ENCODE measurements around the gene EPYC.
"Not testable (repeated sequence)": the region's sequence is repeated elsewhere in the genome, so short reads cannot be mapped to it uniquely, and the experiment has no call there.

EPYC gene

DNA sequence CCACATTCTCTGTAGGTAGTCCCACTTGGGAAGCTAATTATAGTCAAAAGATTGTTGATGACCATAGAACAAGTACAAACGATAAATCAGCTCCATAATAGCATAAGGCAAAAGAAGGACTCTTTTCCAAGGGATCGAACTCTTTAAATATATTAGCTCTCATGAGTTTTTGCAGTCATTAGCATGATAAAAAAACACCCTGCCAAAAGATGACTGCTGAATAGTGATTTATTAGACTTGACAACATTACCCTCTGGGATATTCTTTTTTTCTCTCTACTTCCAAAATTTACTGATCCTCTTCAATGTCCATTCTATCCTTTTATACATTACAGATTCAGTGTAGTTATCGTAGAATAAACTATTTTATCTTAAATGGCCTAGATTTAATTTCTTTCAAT, 14.2 kb downstream of the EPYC start:
- DNase-seq (ENCODE audit: low spot score): no peak

DNA sequence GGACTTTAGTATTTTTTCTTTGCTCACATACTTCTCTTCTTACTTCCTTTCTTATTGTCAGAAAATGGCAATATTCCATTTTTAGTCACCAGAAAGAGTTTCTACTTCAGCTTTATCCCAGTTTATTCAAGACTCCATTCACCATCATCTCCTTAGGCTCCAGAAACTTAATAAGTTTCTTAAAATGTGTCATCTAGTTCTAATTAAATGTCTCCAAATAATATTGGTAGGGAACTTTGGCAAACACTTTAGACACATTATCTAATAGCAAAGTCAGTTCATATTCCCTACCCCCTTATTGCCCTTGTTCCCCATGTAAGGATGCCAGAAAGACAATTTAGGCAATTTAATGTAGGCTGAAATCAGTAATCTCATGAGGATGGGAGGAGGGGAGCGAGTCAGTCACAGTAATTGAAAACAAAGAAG, 15.1 kb downstream of the EPYC start:
- no peak for DNase-seq (ENCODE audit: low spot score)

DNA sequence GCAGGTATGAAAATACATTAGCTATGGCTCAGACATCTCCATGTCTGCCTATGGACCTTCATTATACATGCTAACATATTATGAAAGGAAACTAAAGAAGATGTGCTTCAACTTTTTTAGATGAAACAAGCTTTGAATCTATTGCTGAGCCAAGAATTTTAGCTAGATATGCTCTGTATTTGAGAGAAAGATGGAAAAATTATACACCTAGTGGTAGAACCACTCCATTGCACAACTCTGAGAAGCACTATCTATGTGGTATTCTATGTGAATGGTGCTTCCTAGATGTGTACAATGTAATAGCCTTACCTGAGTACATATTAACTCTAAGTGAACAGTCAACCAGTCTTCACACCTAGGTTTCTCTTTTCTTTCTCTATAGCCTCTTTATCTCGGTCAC, 17.3 kb downstream of the EPYC start:
- no peak for DNase-seq (ENCODE audit: low spot score)

DNA sequence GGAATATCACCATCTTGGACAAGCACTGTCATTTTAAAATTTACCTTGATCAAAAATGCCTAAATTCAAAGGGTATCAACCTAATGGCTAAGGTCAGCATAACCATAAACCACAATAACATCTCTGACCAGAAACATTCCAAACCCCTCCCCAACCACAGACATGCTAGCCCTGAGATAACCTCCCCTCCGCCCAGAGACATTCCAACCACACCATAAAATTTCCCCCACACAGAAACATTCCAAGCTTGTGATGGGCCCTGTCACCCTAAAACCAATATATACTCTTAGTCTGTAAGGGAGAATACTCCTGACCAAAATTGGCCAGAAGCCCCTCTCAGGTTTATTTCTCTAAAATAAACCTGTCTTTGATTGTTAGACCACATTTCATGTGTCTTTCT, 17.7 kb downstream of the EPYC start:
- no peak for DNase-seq (ENCODE audit: low spot score)

DNA sequence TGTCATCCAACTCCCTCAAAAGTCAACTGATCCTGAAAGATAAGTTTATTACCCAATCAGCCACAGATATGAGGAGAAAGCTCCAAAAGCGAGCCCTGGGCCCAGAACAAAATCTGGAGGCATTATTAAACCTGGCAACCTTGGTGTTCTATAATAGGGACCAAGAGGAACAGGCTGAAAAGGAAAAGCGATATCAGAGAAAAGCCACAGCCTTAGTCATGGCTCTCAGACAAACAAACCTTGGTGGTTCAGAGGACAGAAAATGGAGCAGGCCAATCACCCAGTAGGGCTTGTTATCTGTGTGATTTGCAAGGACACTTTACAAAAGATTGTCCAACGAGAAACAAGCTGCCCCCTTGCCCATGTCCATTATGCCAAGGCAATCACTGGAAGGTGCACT, 19.4 kb downstream of the EPYC start:
- not testable (repeated sequence) for DNase-seq (ENCODE audit: low spot score)

- DNase-seq (ENCODE audit: low spot score): no peak
Measured at GRCh38 chr12:90984114-90984513, 20.7 kb downstream of the EPYC start.

DNA sequence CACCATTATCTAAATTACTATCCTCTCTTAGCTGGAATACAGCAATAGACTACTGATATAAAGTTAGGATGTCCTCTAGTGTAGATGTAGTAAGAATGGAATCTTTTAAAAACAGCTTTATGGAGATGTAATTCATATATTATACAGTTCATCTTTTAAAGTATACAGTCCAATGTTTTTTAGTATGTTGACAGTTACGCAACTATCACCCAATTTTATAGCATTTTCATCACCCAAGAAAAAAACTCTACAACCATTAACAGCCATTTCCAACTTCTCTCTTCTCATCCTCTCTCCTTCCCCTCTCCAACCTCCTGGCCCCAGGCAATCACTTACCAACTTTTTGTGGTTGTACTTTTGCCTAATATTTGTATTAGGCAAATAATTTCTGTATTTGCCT, 22.6 kb downstream of the EPYC start:
- no peak for DNase-seq (ENCODE audit: low spot score)

- DNase-seq (ENCODE audit: low spot score): no peak
Measured at GRCh38 chr12:90979951-90980350, 24.8 kb downstream of the EPYC start.

DNA sequence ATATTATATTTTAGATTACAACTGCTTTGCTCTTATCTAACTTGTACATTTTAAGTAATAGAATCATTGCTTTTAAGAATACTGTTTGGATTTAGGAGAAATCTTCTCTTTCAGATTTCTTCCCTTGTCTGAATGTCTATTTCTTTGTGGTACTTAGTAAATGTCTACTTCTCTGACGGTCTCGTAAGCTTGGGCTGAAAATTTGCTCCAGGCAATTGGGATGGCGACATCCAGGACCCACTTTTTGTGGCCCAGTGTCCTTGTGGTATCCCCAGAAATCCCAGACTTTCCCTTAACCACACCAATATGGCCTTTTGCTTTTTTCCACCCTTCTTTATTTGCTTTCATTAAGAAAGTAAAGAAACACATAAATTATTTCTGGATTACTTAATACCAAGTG, 25.8 kb downstream of the EPYC start:
- no peak for DNase-seq (ENCODE audit: low spot score)

DNA sequence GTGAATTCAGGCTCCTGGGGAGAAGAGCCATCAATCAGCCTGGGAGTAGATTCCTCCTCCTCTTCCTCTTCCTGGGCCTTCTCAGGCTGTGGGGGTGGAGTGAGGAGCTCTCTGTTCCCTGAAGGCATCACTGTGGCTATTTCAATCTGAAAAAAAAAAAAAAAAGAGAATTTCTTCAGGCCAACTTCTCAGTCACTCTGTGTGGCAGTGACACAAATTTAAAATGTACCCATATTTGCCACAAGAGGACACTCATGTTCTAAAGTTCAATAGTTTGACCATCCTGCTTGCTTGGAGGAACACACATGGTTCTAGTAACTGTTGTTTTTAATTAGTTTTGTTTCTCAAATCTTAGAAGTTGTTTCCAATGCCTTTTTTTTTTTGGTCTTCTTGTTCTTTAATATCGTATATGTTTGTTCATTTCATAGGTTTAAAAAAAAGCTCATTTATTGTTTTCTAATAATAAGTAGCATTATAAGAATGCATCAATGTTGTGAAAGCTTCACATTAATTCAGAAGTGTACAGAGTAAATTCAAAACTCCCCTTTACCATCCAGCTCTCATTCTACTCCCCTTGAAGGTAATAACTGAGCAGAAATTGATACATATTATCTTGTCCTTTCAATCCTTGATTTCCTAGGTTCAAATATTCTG, 26.5 kb downstream of the EPYC start:
- DNase-seq (ENCODE audit: low spot score): no peak

DNA sequence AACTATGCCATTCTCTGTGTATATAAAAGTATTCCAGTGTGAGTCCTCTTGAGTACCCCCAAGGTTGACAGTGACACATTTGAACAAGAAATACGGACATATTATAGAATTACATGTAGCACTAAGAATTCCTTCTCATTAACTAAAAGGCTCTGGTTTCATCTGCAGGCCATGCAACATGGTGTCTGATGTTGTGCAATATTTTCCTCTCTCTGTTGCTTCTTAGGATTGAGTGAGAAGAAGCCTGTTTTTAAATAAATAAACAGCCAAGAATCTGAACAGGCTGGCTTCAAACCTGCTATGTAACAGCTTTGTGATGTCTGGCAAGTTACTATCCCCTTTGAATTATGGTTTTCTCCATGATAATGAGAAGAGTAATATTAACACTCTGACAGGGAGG, 27.5 kb downstream of the EPYC start:
- DNase-seq (ENCODE audit: low spot score): no peak

- no peak for DNase-seq (ENCODE audit: low spot score)
Measured at GRCh38 chr12:90974286-90974685, 30.5 kb downstream of the EPYC start.

DNA sequence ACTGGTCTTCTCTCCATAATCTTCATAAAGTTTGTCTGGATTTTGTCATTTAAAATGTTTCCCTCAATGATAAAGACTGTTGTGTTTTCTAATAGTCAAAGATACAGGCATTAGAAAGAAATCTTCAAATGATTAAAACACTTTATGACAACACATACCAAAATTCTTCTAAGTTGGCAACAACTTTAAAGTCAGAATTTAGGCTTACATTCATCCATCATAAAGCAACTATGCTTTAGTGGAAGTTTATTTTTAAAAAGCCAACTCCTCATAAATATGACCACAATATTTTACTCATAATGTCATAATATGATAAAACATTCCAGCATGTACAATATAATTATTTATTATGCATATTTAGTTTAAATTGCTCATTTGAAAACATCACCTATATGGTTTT, 32.5 kb downstream of the EPYC start:
- DNase-seq (ENCODE audit: low spot score): no peak

- no peak for DNase-seq (ENCODE audit: low spot score)
Measured at GRCh38 chr12:90970911-90971310, 33.9 kb downstream of the EPYC start.

DNA sequence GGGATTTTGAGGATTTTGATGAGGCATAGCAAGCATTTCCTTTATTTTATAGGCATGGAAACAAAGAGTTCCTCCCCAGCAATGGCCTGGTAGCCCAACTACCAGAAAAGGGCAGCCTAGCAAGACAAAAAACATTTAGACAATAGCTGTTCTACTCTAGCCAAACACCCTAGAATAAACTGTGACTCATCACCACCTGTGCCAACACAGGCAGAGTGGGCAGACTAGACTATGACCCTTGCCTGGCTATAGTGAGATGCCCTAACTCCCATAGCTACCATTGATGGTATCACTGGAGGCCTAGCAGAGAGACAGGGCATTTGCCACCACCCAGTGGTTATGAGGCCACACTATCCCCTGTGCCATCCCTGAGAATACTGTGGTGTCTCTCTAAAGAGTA, 34.3 kb downstream of the EPYC start:
- no peak for DNase-seq (ENCODE audit: low spot score)

DNA sequence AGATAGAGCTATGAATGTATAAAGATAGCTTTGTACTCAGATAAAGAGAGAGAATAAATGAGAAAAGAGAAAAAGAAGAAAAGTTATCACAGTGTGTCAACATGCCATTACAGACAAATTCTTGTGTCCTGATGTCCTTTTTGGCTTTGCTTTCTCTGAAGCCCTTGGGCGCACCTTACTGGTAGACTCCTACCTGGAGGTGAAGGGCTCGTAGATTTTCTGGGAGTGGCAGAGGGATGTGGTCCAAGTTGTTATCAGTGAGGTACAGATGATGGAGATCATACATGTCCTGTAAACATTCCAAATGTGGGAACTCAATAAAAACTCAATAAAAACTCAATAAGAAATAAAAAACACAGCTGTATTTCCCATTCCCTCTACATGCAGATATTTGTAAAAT, 34.9 kb downstream of the EPYC start:
- no peak for DNase-seq (ENCODE audit: low spot score)

- no peak for DNase-seq (ENCODE audit: low spot score)
Measured at GRCh38 chr12:90969346-90969745, 35.4 kb downstream of the EPYC start.

- DNase-seq (ENCODE audit: low spot score): no peak
Measured at GRCh38 chr12:90965204-90965603, 39.6 kb downstream of the EPYC start.

DNA sequence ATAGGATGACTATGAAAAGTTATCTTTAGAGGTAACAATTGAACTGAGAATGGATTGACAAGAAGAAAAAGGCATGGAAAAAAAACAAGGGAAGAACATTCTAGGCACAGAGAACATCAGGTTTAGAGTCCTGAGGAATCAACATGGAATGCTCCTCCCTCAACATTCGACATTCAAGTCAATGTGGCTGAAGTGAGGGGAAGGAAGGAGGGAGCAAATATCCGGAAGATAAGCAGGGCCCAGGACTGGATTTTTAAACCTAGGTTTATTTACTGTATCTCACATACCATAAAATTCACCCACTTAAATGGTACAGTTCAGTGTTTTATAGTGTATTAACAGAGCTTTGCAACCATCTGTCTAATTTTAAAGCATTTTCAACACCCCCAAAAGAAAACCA, 40.2 kb downstream of the EPYC start:
- DNase-seq (ENCODE audit: low spot score): no peak

DNA sequence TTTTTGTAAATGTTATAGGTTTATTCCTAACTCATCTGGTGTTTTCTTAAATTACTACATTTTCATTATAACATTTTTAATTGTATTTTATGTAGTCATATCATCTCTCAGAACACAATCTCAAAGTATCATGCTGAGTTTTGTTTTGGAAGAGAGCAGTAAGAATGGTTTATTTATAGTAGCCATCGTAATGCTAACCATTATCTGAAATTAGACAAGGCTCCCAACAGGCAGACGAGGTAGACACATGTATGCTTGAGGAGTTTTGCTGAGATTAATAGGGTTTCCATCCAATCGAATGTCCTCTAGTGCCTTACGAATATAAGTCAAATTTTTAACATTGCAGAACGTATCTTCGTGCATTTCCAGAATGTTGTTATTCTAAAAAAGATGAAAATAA, 40.8 kb downstream of the EPYC start:
- DNase-seq (ENCODE audit: low spot score): no peak

DNA sequence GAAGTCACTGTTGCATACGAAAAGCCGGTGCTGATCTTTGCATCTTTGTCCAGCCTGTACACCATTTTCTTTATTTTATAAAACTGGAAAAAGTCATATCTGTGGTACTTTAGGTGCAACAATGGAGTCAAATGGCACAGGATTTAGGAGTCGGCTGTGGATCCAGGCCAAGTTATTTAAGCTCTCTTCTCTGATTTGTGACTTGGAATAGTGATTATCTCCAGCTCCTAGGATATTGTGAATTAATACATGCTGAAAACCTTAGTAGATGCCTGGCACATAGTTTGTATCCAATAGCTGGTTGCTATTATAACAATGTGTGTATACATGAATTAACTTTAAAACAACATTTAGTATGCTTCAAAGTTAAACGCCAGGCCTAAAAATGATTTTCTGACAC, 43.6 kb downstream of the EPYC start:
- no peak for DNase-seq (ENCODE audit: low spot score)

DNA sequence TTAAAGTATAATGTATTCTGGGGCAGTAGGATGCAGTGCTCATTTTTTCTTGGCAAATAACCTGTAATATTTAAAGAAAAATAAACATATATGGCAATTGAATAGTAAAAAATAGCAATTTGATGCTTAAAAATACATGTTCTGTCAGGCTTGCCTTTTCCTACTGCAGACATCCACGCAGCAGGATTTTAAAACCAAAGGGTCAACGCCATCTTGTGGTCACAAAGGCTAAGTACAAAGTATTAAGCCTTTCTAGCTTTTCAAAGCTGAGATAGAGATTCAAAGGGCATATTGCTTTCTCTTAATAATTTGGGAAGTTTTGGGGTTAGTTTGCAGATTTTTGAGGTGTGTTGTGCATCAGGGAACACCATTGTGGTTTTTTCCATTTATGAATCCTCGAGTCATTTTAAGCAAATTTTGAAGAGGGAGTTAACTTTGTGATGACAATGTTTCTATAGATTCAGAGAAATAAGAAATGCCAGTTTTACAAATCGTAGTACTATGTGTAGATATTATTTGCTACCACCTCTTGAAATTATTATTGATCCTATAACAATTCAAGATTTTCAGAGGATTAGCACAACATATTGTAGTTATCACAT, 45.1 kb downstream of the EPYC start:
- DNase-seq (ENCODE audit: low spot score): no peak

- DNase-seq (ENCODE audit: low spot score): no peak
Measured at GRCh38 chr12:90959032-90959431, 45.7 kb downstream of the EPYC start.

DNA sequence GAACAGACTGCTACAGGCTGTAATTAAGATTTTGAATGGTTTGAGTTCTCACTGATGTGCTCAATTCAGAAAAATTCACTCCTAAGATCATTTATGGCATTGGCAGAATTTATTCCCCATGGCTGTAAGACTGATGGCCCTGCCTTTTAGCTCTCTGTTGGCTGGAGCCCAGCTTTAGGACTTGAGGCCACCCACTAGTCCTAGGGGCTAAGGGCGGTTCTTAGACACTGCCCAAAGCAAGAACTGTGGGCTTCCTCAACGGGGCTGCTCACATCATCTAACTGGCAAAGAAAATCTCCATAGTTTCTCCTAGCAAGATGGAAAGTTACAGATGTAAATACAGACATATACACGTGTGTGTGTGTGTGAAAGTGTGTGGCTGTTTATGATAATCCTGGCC, 46.4 kb downstream of the EPYC start:
- DNase-seq (ENCODE audit: low spot score): no peak
